ENCODE results near the gene DYRK3. TPM values are rescaled to one million over a fixed set of nuclear protein-coding genes. Genes with fewer than 3 reads are reported as not detected.
A peak's percentile ranks its signal among the peaks of the same experiment; 100 is the strongest.

The DYRK3 gene
- total RNA-seq, 4 donors from 2014 or later: 2.2 to 4.7 (median 4.1) TPM

- Histone ChIP-seq H3K27ac (peak overlapping the region; percentile 99), H3K4me1 (peaks cover 59% of the 10 kb centered on the region), H3K36me3 (no peaks in the 10 kb centered on the region), H3K27me3 (no peaks in the 10 kb centered on the region), H3K9me3 (no peaks in the 10 kb centered on the region), H3K4me3 (peak overlapping the region; percentile 77)
- TF ChIP-seq EP300 (IDR thresholded peaks at IDR 0.05) (no peak), POLR2A (IDR thresholded peaks at IDR 0.05) (no peak), CTCF (IDR thresholded peaks at IDR 0.05) (no peak), POLR2AphosphoS5 (IDR thresholded peaks at IDR 0.05) (no peak)
- no peak for DNase-seq (ENCODE audit: low spot score in 2 of 2)
- WGBS: 5% methylated on average over 8 of the region's 8 CpGs
Measured at GRCh38 chr1:206686478-206687249, 51.3 kb downstream of the DYRK3 start.

- H3K4me1 ChIP-seq: peaks cover 65% of the 10 kb centered on the region
Measured at GRCh38 chr1:206687251-206687914, 52.0 kb downstream of the DYRK3 start.

GRCh38 chr1:206687915-206688442, 52.6 kb downstream of the DYRK3 start:
- Histone ChIP-seq H3K36me3 (no peaks in the 10 kb centered on the region), H3K9me3 (no peaks in the 10 kb centered on the region), H3K27ac (no peak overlapping the region), H3K4me3 (no peak overlapping the region), H3K4me1 (peaks cover 71% of the 10 kb centered on the region), H3K27me3 (no peaks in the 10 kb centered on the region)
- 73% methylated on average over 2 of the region's 2 CpGs for WGBS
- no peak for DNase-seq (ENCODE audit: low spot score in 2 of 2)
- TF ChIP-seq CTCF (IDR thresholded peaks at IDR 0.05): no peak
- no peak for TF ChIP-seq POLR2A (IDR thresholded peaks at IDR 0.05)
- no peak for TF ChIP-seq POLR2AphosphoS5 (IDR thresholded peaks at IDR 0.05)
- no peak for TF ChIP-seq EP300 (IDR thresholded peaks at IDR 0.05)

More at GRCh38 chr1:206687251-206687914, 52.0 kb downstream of the DYRK3 start:
- DNase-seq (ENCODE audit: low spot score in 2 of 2): no peak
- no peaks in the 10 kb centered on the region for H3K36me3 ChIP-seq
- WGBS: 49% methylated on average over 7 of the region's 7 CpGs
- no peak overlapping the region for H3K27ac ChIP-seq
- peak overlapping the region; percentile 77 for H3K4me3 ChIP-seq
- H3K9me3 ChIP-seq: no peaks in the 10 kb centered on the region
- no peaks in the 10 kb centered on the region for H3K27me3 ChIP-seq
- TF ChIP-seq POLR2AphosphoS5 (IDR thresholded peaks at IDR 0.05) (no peak), CTCF (IDR thresholded peaks at IDR 0.05) (no peak), EP300 (IDR thresholded peaks at IDR 0.05) (no peak), POLR2A (IDR thresholded peaks at IDR 0.05) (no peak)

GRCh38 chr1:206690516-206690915, 55.2 kb downstream of the DYRK3 start:
- peaks cover 83% of the 10 kb centered on the region for H3K4me1 ChIP-seq
- no peaks in the 10 kb centered on the region for H3K36me3 ChIP-seq
- no peak for TF ChIP-seq EP300 (IDR thresholded peaks at IDR 0.05)
- no peak for TF ChIP-seq CTCF (IDR thresholded peaks at IDR 0.05)
- TF ChIP-seq POLR2A (IDR thresholded peaks at IDR 0.05): no peak
- TF ChIP-seq POLR2AphosphoS5 (IDR thresholded peaks at IDR 0.05): no peak
- no peak overlapping the region for H3K27ac ChIP-seq
- no peak for DNase-seq (ENCODE audit: low spot score in 2 of 2)
- H3K4me3 ChIP-seq: no peak overlapping the region
- WGBS: 53% methylated on average over 2 of the region's 2 CpGs
- no peaks in the 10 kb centered on the region for H3K9me3 ChIP-seq
- no peaks in the 10 kb centered on the region for H3K27me3 ChIP-seq

GRCh38 chr1:206691604-206692003, 56.3 kb downstream of the DYRK3 start:
- no peak for DNase-seq (ENCODE audit: low spot score in 2 of 2)
- TF ChIP-seq CTCF (IDR thresholded peaks at IDR 0.05): no peak
- no peak for TF ChIP-seq POLR2A (IDR thresholded peaks at IDR 0.05)
- TF ChIP-seq EP300 (IDR thresholded peaks at IDR 0.05): no peak
- TF ChIP-seq POLR2AphosphoS5 (IDR thresholded peaks at IDR 0.05): no peak
- no peaks in the 10 kb centered on the region for H3K27me3 ChIP-seq
- no peaks in the 10 kb centered on the region for H3K9me3 ChIP-seq
- 77% methylated on average over 8 of the region's 8 CpGs for WGBS
- peaks cover 80% of the 10 kb centered on the region for H3K4me1 ChIP-seq
- H3K27ac ChIP-seq: no peak overlapping the region
- H3K4me3 ChIP-seq: no peak overlapping the region
- H3K36me3 ChIP-seq: peaks cover 5% of the 10 kb centered on the region
